ENCODE results near the gene MBP. TPM values are rescaled to one million over a fixed set of nuclear protein-coding genes. Genes with fewer than 3 reads are reported as not detected.

The MBP gene
- total RNA-seq, 1 donor from 2014 or later = 14.5 TPM

DNA sequence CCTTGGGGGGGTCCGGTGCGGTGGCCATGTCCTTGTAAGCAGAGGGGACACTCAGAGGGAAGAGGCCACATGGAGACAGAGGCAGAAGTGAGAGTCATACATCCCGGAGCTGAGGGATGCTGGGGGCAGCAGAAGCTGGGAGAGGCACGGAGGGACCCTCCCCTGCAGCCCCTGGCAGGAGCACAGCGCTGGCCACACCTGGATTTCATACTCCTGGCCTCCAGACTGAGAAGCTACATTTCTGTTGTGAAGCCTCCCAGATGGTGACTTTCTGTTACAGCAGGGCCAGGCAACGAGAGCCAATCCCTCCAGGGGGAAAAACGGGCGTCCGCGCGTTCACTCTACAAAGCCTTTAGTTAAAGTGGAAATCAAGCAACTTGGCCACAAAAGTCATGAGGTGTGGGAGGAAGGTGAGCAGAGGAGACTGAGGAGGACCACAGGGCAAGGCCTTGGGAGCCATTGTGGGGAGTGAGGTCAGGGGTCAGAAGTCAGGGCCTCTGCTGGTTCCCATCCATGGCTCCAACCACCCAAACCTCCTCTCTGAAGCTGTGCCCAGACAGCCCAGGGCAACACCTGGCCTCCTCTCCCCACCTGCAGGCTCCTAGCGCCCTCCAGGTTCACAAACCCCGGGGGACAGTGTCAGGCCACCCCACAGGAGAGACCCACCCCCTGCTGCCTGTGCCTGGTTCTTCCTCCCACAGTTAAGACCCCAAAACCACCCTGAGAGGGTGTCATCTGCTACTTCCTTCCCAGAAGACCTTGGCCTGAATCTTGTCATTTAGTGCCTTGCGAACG, 4.5 kb upstream of the MBP start:
- TF ChIP-seq, protein P1, sequence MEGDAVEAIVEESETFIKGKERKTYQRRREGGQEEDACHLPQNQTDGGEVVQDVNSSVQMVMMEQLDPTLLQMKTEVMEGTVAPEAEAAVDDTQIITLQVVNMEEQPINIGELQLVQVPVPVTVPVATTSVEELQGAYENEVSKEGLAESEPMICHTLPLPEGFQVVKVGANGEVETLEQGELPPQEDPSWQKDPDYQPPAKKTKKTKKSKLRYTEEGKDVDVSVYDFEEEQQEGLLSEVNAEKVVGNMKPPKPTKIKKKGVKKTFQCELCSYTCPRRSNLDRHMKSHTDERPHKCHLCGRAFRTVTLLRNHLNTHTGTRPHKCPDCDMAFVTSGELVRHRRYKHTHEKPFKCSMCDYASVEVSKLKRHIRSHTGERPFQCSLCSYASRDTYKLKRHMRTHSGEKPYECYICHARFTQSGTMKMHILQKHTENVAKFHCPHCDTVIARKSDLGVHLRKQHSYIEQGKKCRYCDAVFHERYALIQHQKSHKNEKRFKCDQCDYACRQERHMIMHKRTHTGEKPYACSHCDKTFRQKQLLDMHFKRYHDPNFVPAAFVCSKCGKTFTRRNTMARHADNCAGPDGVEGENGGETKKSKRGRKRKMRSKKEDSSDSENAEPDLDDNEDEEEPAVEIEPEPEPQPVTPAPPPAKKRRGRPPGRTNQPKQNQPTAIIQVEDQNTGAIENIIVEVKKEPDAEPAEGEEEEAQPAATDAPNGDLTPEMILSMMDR (conservative IDR thresholded peaks at IDR 0.05) = no peak
- H3K36me3 Mint-ChIP-seq = no peaks in the 10 kb centered on the region

DNA sequence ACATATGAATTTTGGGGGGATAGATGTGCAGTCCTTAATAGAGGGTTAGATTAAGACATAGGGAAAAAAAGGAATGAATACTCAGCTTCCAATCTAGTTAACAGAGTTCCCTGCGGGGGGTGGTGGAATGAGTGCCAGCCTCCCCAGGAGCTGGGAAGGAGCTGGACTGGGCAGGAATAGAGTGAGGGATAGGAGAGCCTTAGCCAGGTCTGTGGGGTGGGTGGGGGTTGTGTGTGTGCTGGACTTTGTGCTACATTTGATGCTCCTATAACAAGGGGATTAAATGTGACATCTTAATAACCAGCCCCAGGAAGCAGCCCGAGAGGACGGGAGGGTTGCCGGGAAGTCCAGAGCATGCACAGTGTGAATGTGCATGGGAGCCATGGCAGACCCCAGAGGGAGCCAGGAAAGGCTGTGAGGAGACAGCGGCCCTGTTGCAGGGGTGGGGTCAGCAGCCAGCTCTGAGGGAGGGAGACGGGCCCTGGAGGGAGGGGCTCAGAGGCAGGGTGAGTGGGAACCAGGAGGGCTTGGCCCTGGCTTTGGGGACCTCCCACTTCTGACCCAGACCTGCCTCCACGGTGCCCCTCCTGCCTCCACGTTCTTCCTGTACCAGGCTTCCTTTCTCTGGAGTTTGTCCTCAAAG, 3.6 kb upstream of the MBP start:
- peak; percentile 52 for DNase-seq (ENCODE audit: extremely low spot score, unreplicated experiment)
- H3K4me3 Mint-ChIP-seq = no peak overlapping the region
- TF ChIP-seq, protein P1 (conservative IDR thresholded peaks at IDR 0.05) = no peak
- H3K9me3 Mint-ChIP-seq = no peaks in the 10 kb centered on the region
- no peaks in the 10 kb centered on the region for H3K36me3 Mint-ChIP-seq
- H3K4me1 Mint-ChIP-seq (ENCODE audit: unreplicated experiment) = peaks cover 15% of the 10 kb centered on the region
- no peak overlapping the region for H3K27ac Mint-ChIP-seq
- peaks cover 31% of the 10 kb centered on the region for H3K27me3 Mint-ChIP-seq

More for the DNA sequence above, 4.5 kb upstream of the MBP start:
- no peaks in the 10 kb centered on the region for H3K9me3 Mint-ChIP-seq
- peaks cover 15% of the 10 kb centered on the region for H3K4me1 Mint-ChIP-seq (ENCODE audit: unreplicated experiment)
- no peak overlapping the region for H3K27ac Mint-ChIP-seq
- H3K27me3 Mint-ChIP-seq = peaks cover 29% of the 10 kb centered on the region
- DNase-seq (ENCODE audit: extremely low spot score, unreplicated experiment) = peak; percentile 57
- no peak overlapping the region for H3K4me3 Mint-ChIP-seq

DNA sequence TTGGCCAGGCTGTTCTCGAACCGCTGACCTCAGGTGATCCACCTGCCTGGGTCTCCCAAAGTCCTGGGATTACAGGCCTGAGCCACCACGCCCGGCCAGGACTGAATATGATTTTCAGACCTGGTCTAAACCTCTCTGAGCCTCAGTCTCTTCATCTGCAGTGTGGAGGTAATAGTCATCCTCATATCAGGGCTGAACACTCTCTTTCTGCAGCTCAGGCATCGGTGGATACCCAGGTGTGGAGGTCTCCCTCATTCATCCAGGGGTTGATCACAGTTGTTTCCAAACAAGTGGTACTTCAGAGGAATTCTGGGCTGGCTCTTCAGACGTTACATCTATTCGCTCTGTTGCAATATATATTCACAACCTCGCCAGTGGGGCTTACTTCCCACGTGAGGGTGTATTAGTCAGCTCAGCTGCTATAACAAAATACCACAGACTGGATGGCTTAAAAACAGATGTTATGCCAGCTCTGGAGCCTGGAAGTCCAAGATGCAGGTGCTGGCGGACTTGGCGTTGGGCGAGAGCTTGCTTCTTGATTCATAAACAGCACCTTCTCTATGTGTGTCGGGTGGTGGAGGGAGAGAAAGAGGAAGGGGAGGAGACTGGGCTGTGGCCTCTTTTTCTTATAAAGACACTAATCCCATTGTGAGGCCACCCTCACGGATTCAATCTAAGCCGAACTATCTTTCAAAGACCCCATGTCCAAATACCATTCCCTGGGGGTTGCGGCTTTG, 2.9 kb upstream of the MBP start:
- Mint-ChIP-seq H3K27ac (no peak overlapping the region), H3K9me3 (no peaks in the 10 kb centered on the region), H3K27me3 (peaks cover 38% of the 10 kb centered on the region), H3K4me1 (ENCODE audit: unreplicated experiment) (peaks cover 15% of the 10 kb centered on the region), H3K36me3 (no peaks in the 10 kb centered on the region), H3K4me3 (no peak overlapping the region)
- peak; percentile 59 for DNase-seq (ENCODE audit: extremely low spot score, unreplicated experiment)
- TF ChIP-seq, protein P1 (conservative IDR thresholded peaks at IDR 0.05) = no peak

DNA sequence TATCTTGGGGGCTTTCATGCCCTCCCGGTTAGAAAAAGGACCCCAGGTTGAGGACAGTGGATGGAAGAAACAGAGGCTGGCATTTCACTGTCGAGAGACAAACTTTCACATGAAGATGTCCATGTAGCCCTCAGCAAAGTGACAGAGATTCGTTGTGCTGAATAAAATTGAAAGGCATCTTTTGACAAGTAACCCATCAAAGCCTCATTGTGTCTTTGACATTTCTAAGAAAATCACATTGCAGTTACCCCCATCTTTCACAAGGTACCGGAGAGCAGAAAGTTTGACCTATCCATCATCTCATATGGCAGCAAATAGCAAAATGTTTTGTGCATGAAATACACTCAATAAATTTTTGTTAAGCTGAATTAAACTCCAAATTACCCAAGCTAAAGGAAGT, 2.0 kb upstream of the MBP start:
- Mint-ChIP-seq H3K4me1 (ENCODE audit: unreplicated experiment) (peaks cover 14% of the 10 kb centered on the region), H3K27me3 (peaks cover 43% of the 10 kb centered on the region), H3K27ac (peak overlapping the region; percentile 58), H3K36me3 (no peaks in the 10 kb centered on the region), H3K4me3 (peak overlapping the region; percentile 85), H3K9me3 (no peaks in the 10 kb centered on the region)
- no peak for DNase-seq (ENCODE audit: extremely low spot score, unreplicated experiment)
- TF ChIP-seq, protein P1 (conservative IDR thresholded peaks at IDR 0.05) = no peak

DNA sequence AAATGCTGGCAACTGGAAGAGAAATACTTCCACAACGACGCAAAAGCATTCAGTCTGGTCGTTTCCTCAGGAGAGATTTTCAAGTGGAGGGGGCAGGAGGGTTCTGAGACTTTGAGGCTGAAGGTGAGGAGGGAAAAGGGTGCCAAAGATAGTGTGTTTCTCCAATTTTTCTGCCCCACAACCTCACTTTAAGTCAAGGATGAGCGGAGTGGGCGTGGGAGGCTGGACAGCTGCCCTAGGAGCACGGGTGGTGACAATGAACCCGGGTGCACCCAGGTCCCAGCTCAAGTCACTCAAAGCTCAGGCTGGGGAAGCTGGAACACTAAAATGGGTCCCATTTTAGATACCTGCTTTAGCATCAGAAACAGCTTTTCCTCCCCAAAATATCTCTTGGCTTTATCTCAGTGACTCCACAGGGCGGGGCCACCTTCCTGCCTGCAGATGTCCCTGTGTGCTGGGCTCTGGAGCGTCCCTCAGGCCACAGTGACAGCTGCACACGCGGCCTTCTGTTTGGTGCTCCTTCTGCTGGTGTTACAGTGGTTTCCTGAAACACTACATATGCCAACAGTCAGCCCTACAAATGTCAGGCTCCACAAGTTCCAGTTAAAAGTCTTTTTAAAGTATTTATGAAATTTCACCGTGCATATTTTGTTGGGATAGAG, 1.4 kb upstream of the MBP start:
- no peaks in the 10 kb centered on the region for H3K9me3 Mint-ChIP-seq
- peak overlapping the region; percentile 85 for H3K4me3 Mint-ChIP-seq
- H3K27me3 Mint-ChIP-seq = peaks cover 48% of the 10 kb centered on the region
- H3K4me1 Mint-ChIP-seq (ENCODE audit: unreplicated experiment) = peaks cover 20% of the 10 kb centered on the region
- H3K36me3 Mint-ChIP-seq = peaks cover 3% of the 10 kb centered on the region
- peak; percentile 48 for DNase-seq (ENCODE audit: extremely low spot score, unreplicated experiment)
- H3K27ac Mint-ChIP-seq = peak overlapping the region; percentile 58
- TF ChIP-seq, protein P1 (conservative IDR thresholded peaks at IDR 0.05) = no peak
